Measurements from ENCODE around the gene MRPS18C. TPM values are rescaled to one million over a fixed set of nuclear protein-coding genes. Genes with fewer than 3 reads are reported as not detected.
A peak's percentile ranks its signal among the peaks of the same experiment; 100 is the strongest.

Gene MRPS18C
- total RNA-seq (10 to 100 TPM; 22.7 to 40.7 (median 36.2) TPM), polyA plus RNA-seq (10 to 100 TPM; 18.9 to 28.0 (median 23.9) TPM)
- long read RNA-seq, donor 1, transcript MRPS18C-204 (5 exons, 666 nt), result minor isoform, 5 of 45 reads
- long read RNA-seq, donor 1, transcript MRPS18C-201 (6 exons, 1,643 nt), result major isoform, 39 of 45 reads
- long read RNA-seq, donor 1, partial matches to known transcripts, result 0 of 45 reads
- long read RNA-seq, donor 1, other reads (novel, unspliced or antisense), result 0 of 45 reads
- long read RNA-seq, donor 2, transcript MRPS18C-201 (6 exons, 1,643 nt), result major isoform, 27 of 33 reads
- long read RNA-seq, donor 2, transcript MRPS18C-204 (5 exons, 666 nt), result minor isoform, 6 of 33 reads
- long read RNA-seq, donor 2, partial matches to known transcripts, result 0 of 33 reads
- long read RNA-seq, donor 2, other reads (novel, unspliced or antisense), result 0 of 33 reads

GRCh38 chr4:83455281-83456183 lies at the start of gene MRPS18C, which contains the start of gene HELQ:
Gene MRPS18C, plus strand, starts transcription at chr4:83456058. Its CDS starts 20 bp downstream, at chr4:83456078.
Gene HELQ, minus strand, starts transcription at chr4:83455823. Its CDS starts 130 bp downstream, at chr4:83455693.
- Histone ChIP-seq H3K9me3 (no peaks in the 10 kb centered on the region), H3K4me3 (peak within 1 kb of the TSS; percentile 62 to 88 (median 72)), H3K27me3 (replicated peaks in 1 of 7) (no peaks in the 10 kb centered on the region), H3K27ac (peak within 1 kb of the TSS; percentile 94 to 99 (median 98)), H3K4me1 (peaks cover 26 to 68% (median 40%) of the 10 kb centered on the region in 6 donors), H3K36me3 (peaks cover 0 to 69% (median 42%) of the 10 kb centered on the region in 6 donors)
- DNase-seq, result peak; percentile 96
- intact Hi-C loops (cut with DNase I; ENCODE audit: low total_unique reads), result no loop called here
- WGBS, 5 donors, result 0 to 1% (median 0%) methylated on average over 51 to 58 of the region's 58 CpGs
- TF ChIP-seq CTCF (IDR thresholded peaks at IDR 0.05 in 8 of 11, conservative IDR thresholded peaks at IDR 0.05 in 3 of 11), result peak in 9 of 11 experiments; percentile 12 to 54 (median 20)
- peak; percentile 89 to 97 (median 95) for TF ChIP-seq POLR2AphosphoS5 (IDR thresholded peaks at IDR 0.05)
- TF ChIP-seq POLR2A (IDR thresholded peaks at IDR 0.05), result peak; percentile 18 to 68 (median 32)

GRCh38 chr4:83408908-83409307 lies 47.0 kb upstream of the MRPS18C start:
- TF ChIP-seq CTCF (IDR thresholded peaks at IDR 0.05 in 8 of 11, conservative IDR thresholded peaks at IDR 0.05 in 3 of 11) (no peak), POLR2A (IDR thresholded peaks at IDR 0.05) (no peak), POLR2AphosphoS5 (IDR thresholded peaks at IDR 0.05) (no peak)
- DNase-seq, result no peak
- Histone ChIP-seq H3K36me3 (peaks cover 2 to 86% (median 53%) of the 10 kb centered on the region in 6 donors), H3K4me1 (no peaks in the 10 kb centered on the region), H3K27me3 (replicated peaks in 1 of 7) (no peaks in the 10 kb centered on the region), H3K4me3 (no peak overlapping the region), H3K9me3 (no peaks in the 10 kb centered on the region), H3K27ac (no peak overlapping the region)
- intact Hi-C loops (cut with DNase I; ENCODE audit: low total_unique reads), result no loop called here
- WGBS, 5 donors, result 92 to 100% (median 95%) methylated on average over 1 of the region's 1 CpG

- intact Hi-C loops (cut with DNase I; ENCODE audit: low total_unique reads), result no loop called here
These were observed 42.2 kb upstream of the MRPS18C start for GRCh38 chr4:83413676-83414075.

More at GRCh38 chr4:83413676-83414075, 42.2 kb upstream of the MRPS18C start:
- no peak for DNase-seq
- H3K36me3 ChIP-seq, result peaks cover 0 to 100% (median 72%) of the 10 kb centered on the region in 6 donors
- WGBS, 5 donors, result 96 to 100% (median 97%) methylated on average over 2 of the region's 2 CpGs
- H3K27ac ChIP-seq, result no peak overlapping the region
- no peaks in the 10 kb centered on the region for H3K4me1 ChIP-seq
- H3K9me3 ChIP-seq, result no peaks in the 10 kb centered on the region
- H3K4me3 ChIP-seq, result no peak overlapping the region
- H3K27me3 ChIP-seq (replicated peaks in 1 of 7), result no peaks in the 10 kb centered on the region
- TF ChIP-seq CTCF (IDR thresholded peaks at IDR 0.05 in 8 of 11, conservative IDR thresholded peaks at IDR 0.05 in 3 of 11) (no peak), POLR2A (IDR thresholded peaks at IDR 0.05) (no peak), POLR2AphosphoS5 (IDR thresholded peaks at IDR 0.05) (no peak)
